Measurements from ENCODE around the gene DLK1. TPM values are rescaled to one million over a fixed set of nuclear protein-coding genes. Genes with fewer than 3 reads are reported as not detected.
A peak's percentile ranks its signal among the peaks of the same experiment; 100 is the strongest.

DLK1 gene
- total and polyA plus RNA-seq, 12 donors = 1.3 to 35.0 (median 7.3) TPM

DNA sequence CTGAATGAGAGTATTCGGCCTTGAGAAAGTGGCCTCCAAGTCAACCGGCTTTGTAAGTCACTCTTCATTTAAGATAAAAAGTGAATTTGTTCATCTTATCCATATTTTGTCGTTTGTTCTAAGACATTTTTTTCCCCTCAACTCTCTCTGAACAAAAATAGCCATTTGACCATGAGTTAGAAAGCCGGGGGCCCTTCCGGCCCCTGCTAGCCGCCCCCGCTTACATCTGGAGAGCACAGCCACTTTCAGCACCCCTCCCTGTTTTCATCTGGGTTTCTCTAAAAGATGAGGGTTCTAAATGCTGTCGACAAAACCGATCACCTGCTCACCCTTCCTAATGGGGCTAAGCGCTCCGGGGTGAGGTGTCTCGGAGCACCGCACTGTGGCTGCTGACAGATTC is 30.7 kb upstream of the DLK1 start:
- TF ChIP-seq, protein P1, sequence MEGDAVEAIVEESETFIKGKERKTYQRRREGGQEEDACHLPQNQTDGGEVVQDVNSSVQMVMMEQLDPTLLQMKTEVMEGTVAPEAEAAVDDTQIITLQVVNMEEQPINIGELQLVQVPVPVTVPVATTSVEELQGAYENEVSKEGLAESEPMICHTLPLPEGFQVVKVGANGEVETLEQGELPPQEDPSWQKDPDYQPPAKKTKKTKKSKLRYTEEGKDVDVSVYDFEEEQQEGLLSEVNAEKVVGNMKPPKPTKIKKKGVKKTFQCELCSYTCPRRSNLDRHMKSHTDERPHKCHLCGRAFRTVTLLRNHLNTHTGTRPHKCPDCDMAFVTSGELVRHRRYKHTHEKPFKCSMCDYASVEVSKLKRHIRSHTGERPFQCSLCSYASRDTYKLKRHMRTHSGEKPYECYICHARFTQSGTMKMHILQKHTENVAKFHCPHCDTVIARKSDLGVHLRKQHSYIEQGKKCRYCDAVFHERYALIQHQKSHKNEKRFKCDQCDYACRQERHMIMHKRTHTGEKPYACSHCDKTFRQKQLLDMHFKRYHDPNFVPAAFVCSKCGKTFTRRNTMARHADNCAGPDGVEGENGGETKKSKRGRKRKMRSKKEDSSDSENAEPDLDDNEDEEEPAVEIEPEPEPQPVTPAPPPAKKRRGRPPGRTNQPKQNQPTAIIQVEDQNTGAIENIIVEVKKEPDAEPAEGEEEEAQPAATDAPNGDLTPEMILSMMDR (IDR thresholded peaks at IDR 0.05) = no peak
- Histone ChIP-seq H3K27me3 (peaks cover 0 to 79% (median 54%) of the 10 kb centered on the region in 7 donors), H3K9me3 (no peaks in the 10 kb centered on the region), H3K4me3 (no peak overlapping the region), H3K4me1 (peaks cover 0 to 2% (median 0%) of the 10 kb centered on the region in 9 donors), H3K27ac (peak overlapping the region in 3 of 10 donors; percentile 44 to 58 (median 47)), H3K36me3 (no peaks in the 10 kb centered on the region)
- intact Hi-C loops (cut with DNase I) = no loop called here
- DNase-seq = no peak
- 39 to 53% methylated on average over 13 of the region's 13 CpGs for WGBS, 2 donors
- peak in 2 of 8 donors; percentile 27 to 67 for ATAC-seq

DNA sequence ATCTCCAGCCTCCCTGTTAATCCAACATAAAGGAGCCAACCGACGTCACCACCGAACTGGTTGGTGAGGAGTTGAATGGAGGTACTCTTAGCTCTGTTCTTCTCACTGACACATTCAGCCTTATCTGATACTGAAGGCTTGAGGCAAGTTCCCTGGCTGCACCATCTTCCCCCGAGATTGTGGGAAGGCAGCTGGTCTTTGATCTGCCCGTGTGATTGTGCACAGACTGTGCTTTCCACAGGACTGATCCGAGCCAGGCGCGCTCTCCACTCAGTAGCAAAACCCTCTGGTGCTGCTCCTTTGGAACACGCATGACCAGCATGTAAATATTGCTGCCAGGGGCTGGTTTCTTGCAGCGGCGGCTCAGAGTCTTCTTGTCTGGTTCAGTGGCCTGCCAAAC is 30.1 kb upstream of the DLK1 start:
- TF ChIP-seq, protein P1 (IDR thresholded peaks at IDR 0.05) = no peak
- DNase-seq = peak in 1 of 2 donors; percentile 46
- H3K27me3 ChIP-seq = peaks cover 0 to 82% (median 54%) of the 10 kb centered on the region in 7 donors
- intact Hi-C loops (cut with DNase I) = no loop called here
- H3K27ac ChIP-seq = peak overlapping the region in 2 of 10 donors; percentile 44 to 58
- ATAC-seq = peak in 6 of 8 donors; percentile 43 to 70 (median 62)
- no peak overlapping the region for H3K4me3 ChIP-seq
- H3K36me3 ChIP-seq = no peaks in the 10 kb centered on the region
- 32 to 38% methylated on average over 11 of the region's 11 CpGs for WGBS, 2 donors
- peaks cover 0 to 2% (median 0%) of the 10 kb centered on the region in 9 donors for H3K4me1 ChIP-seq
- H3K9me3 ChIP-seq = no peaks in the 10 kb centered on the region

DNA sequence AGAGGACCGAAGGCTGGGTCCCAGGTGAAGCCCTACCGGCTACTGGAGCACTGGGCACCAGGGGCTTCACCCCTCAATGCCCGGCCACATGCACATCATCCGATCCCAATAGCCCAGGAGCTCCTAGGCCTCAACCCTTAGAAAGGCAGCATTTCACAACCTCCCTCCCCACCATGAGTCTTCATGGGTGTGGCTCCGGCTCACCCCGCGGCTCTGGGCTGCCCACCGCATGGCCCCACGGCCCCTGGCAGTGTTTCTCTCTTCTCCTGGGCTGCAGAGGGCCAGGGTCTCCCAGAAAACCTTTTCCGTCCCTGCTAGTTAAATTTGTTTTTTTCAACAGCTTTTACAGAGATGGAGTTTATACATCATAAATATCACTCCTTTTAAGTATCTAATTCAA is 28.6 kb upstream of the DLK1 start:
- ATAC-seq (no peak), DNase-seq (no peak)
- TF ChIP-seq, protein P1 (IDR thresholded peaks at IDR 0.05) = no peak
- Histone ChIP-seq H3K9me3 (no peaks in the 10 kb centered on the region), H3K27ac (no peak overlapping the region), H3K4me3 (no peak overlapping the region), H3K4me1 (peaks cover 0 to 2% (median 0%) of the 10 kb centered on the region in 9 donors), H3K36me3 (no peaks in the 10 kb centered on the region), H3K27me3 (peaks cover 0 to 83% (median 46%) of the 10 kb centered on the region in 7 donors)
- intact Hi-C loops (cut with DNase I) = no loop called here
- WGBS, 2 donors = 84 to 85% methylated on average over 10 of the region's 10 CpGs

DNA sequence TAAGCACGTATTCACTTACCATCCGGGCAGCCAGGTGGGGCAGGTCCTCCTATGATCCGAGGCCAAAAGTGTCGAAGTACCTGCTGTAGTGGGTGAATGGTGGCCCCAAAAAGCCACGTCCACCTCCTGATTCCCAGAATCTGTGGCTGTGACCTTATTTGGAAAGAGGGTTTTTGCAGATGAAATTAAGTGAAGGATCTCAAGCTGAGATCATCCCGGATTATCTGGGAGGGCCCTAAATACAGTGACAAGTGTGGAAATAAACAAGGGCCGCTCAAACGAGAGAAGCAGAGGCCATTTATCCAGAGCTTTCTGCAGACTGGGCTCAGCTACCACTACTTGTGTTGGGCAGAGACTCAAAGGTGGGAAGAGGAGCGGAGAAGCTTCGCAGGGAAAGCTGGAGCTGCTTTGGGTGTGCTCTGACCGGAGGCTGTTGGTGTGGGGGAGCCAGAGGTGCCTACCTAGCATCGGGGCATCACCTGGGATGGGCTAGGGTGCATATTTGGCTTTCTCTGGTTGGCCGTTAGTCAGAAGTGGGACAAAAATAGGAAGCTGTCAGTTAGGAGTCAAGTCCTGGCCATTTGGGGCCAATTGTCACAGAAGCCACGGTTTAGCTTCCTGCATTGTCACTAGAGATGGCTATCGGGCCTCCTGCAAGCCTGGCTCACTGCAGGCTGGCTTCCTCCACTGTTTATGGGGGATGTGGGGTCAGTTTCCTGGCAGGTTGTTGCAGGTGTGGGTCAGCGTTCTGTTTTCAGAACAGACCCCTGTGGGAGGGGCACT is 27.8 kb upstream of the DLK1 start:
- peaks cover 0 to 80% (median 49%) of the 10 kb centered on the region in 7 donors for H3K27me3 ChIP-seq
- WGBS, 2 donors = 75 to 78% methylated on average over 16 of the region's 16 CpGs
- intact Hi-C loops (cut with DNase I) = no loop called here

More for the DNA sequence above, 27.8 kb upstream of the DLK1 start:
- Histone ChIP-seq H3K4me1 (peaks cover 0 to 2% (median 0%) of the 10 kb centered on the region in 9 donors), H3K36me3 (no peaks in the 10 kb centered on the region), H3K27ac (no peak overlapping the region), H3K9me3 (no peaks in the 10 kb centered on the region), H3K4me3 (no peak overlapping the region)
- TF ChIP-seq, protein P1 (IDR thresholded peaks at IDR 0.05) = no peak
- no peak for ATAC-seq
- DNase-seq = no peak
